ENCODE results near the gene PPIL1.

DNA sequence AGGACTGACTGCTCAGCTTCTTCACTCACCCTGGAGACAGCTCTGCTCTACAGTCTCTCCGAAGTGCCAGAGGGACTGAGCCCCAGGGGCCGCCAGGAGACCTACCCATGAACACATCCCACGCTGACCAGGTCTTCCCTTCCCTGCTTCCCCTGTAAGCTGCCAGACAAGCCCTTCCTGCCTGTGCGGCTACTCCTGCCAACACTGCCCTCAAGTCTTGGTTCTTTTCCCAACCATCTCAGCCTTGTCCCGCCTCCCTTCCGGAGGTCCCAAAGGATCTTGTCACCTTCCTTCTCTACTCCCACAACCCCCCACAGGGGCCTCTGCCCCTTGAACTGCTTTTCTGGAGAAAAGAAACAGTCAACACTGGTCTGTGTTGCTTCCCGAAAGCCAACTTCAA is 50.4 kb downstream of the PPIL1 start:
- TF ChIP-seq, protein P1, sequence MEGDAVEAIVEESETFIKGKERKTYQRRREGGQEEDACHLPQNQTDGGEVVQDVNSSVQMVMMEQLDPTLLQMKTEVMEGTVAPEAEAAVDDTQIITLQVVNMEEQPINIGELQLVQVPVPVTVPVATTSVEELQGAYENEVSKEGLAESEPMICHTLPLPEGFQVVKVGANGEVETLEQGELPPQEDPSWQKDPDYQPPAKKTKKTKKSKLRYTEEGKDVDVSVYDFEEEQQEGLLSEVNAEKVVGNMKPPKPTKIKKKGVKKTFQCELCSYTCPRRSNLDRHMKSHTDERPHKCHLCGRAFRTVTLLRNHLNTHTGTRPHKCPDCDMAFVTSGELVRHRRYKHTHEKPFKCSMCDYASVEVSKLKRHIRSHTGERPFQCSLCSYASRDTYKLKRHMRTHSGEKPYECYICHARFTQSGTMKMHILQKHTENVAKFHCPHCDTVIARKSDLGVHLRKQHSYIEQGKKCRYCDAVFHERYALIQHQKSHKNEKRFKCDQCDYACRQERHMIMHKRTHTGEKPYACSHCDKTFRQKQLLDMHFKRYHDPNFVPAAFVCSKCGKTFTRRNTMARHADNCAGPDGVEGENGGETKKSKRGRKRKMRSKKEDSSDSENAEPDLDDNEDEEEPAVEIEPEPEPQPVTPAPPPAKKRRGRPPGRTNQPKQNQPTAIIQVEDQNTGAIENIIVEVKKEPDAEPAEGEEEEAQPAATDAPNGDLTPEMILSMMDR (optimal IDR thresholded peaks at IDR 0.05 in 1 of 3, IDR thresholded peaks at IDR 0.05 in 1 of 3, conservative IDR thresholded peaks at IDR 0.05 in 1 of 3; ENCODE audit: extremely low read depth in 1 of 3, insufficient read depth in 2 of 3, low read length in 3 of 3) = no peak
- TF ChIP-seq EZH2 (IDR thresholded peaks at IDR 0.05; ENCODE audit: low read length) = no peak

Measured in keratinocyte (primary cell).